Testis (tissue), 3 donors: ENCODE results near the gene NOMO2. TPM values are rescaled to one million over a fixed set of nuclear protein-coding genes. Genes with fewer than 3 reads are reported as not detected.
"Not testable (repeated sequence)": the region's sequence is repeated elsewhere in the genome, so short reads cannot be mapped to it uniquely, and the experiment has no call there.

ENCODE experiments used
- DNase-seq: peaks from one replicate; pipeline ENCODE4 v3.0.0-alpha.2; 2019
- H3K27ac ChIP-seq, 2 donors: fragments of 200-600 bp; sonication (generic); one replicate each; pipeline ENCODE4 v1.5.1; 2019
- H3K27me3 ChIP-seq: fragments of 200-600 bp; sonication (generic); one replicate; pipeline ENCODE4 v1.5.1; 2019
- H3K36me3 ChIP-seq: fragments of 200-600 bp; sonication (generic); one replicate; pipeline ENCODE4 v1.5.1; 2017; ENCODE audit warnings: low read depth; ENCODE audit errors: missing control alignments
- H3K4me1 ChIP-seq: fragments of 200-600 bp; sonication (generic); one replicate; pipeline ENCODE4 v1.5.1; 2019
- H3K4me3 ChIP-seq, 2 donors: fragments of 200-600 bp; sonication (generic); one replicate each; pipeline ENCODE4 v1.5.1; 2017 to 2019
- H3K9me3 ChIP-seq: fragments of 200-600 bp; sonication (generic); one replicate; pipeline ENCODE4 v1.5.1; 2017
- CTCF ChIP-seq, 3 experiments: fragments of 450-650 bp in 2 of 3; fragments of 200-600 bp in 1 of 3; sonication (generic) in 1 of 3; IDR thresholded peaks; one replicate each; pipeline ENCODE4 v1.5.1; 2016 to 2019; ENCODE audit warnings: antibody characterized with exemption in 3 of 3, mild to moderate bottlenecking in 2 of 3, moderate library complexity in 1 of 3
- POLR2A ChIP-seq: fragments of 450-650 bp; IDR thresholded peaks from one replicate; pipeline ENCODE4 v1.6.1; 2017; ENCODE audit warnings: antibody characterized with exemption, mild to moderate bottlenecking, moderate library complexity
- WGBS, 2 donors: methylation state at CpG; one replicate each; pipeline ENCODE4 v1.1.5; 2018; 5-methylcytosine and 5-hydroxymethylcytosine counted together
- intact Hi-C: fragments of 100-400 bp; cut with DNase I; formaldehyde crosslinking; loops from one replicate; pipeline ENCODE4 v1.15.1; 2023; ENCODE audit warnings: low total_unique reads
- polyA plus RNA-seq: library from polyadenylated mRNA; stranded (reverse); fragments of 350-450 nt; fragmentation: Illumina TruSeq; extraction: RNeasy Lipid Tissue Mini Kit (QIAGEN cat#74804); gene quantifications from one replicate; pipeline ENCODE4 v1.2.3, GENCODE V29; 2014; ENCODE audit warnings: low read depth, low replicate concordance; ENCODE audit not compliant: insufficient read depth
- total RNA-seq, 2 donors: library from RNA; depleted of rRNA; stranded (reverse); fragments of >200 nt; gene quantifications; one replicate each; pipeline ENCODE4 v1.2.3, GENCODE V29; 2016

The NOMO2 gene
- total and polyA plus RNA-seq, 3 donors from 2014 or later = 57.0 to 108 (median 81.6) TPM

DNA sequence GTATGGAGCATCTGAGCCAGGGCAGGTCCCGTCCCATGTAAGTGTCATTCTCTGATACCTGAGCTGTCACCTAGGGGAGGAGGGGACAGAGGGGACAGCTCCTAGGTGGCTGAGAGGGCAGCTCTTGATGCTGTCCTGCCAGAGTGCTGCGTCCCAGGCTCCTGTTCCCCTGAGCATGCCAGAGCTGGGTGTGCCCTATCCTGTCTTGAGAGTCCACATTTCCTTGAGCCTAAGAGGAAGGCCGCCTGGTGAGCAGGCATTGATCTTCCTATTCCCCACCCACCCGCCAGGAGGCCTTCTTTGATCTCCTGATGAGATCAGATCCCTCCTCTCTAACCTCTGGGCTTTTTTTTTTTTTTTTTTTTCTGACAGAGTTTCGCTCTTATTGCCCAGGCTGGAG lies 32.0 kb upstream of the NOMO2 start:
- DNase-seq, H3K36me3 ChIP-seq, H3K4me1 ChIP-seq, H3K4me3 ChIP-seq, H3K27ac ChIP-seq, intact Hi-C loops, H3K27me3 ChIP-seq, H3K9me3 ChIP-seq: not testable (repeated sequence)
- 82% methylated on average over 3 to 5 of the region's 5 CpGs for WGBS, 2 donors

DNA sequence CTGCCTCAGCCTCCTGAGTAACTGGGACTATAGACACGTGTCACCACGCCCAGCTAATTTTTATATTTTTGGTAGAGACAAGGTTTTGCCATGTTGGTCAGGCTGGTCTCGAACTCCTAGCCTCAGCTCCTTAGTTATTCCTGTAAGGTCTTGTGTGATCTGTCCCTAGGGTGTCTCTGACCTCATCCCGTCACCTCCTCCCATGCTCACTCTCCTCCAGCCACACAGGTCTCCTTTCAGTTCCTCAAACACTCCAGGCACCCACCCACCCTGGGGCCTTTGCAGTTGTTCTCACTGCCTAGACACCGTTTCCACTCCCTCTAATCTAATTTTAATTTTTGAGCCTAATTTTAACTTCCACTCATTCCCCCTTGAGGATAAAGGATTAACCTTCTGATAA lies 31.1 kb upstream of the NOMO2 start:
- intact Hi-C loops, DNase-seq, H3K9me3 ChIP-seq, H3K4me1 ChIP-seq, H3K4me3 ChIP-seq, H3K36me3 ChIP-seq, H3K27me3 ChIP-seq, H3K27ac ChIP-seq: not testable (repeated sequence)
- WGBS, 2 donors = 78 to 86% methylated on average over 5 of the region's 5 CpGs

DNA sequence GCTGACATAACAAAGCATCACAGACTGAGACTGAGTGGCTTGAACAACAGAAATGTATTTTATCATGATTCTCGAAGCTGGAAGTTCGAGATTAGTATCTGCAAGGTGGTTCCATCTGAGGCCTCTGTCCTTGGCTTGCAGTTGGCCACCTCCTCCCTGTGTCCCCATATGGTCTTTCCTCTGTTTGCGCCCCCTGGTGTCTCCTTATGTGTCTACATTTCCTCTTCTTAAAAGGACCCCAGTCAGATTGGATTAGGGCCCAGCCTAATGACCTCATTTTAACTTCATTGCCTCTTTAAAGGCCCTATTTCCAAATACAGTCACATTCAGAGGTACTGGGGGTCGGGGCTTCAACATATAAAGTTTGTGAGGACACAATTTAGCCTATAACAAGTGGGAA lies 30.0 kb upstream of the NOMO2 start:
- WGBS, 2 donors = 58 to 70% methylated on average over 4 of the region's 4 CpGs
- H3K4me3 ChIP-seq, H3K27ac ChIP-seq, DNase-seq, H3K4me1 ChIP-seq, H3K9me3 ChIP-seq, H3K36me3 ChIP-seq, intact Hi-C loops, H3K27me3 ChIP-seq: not testable (repeated sequence)

DNA sequence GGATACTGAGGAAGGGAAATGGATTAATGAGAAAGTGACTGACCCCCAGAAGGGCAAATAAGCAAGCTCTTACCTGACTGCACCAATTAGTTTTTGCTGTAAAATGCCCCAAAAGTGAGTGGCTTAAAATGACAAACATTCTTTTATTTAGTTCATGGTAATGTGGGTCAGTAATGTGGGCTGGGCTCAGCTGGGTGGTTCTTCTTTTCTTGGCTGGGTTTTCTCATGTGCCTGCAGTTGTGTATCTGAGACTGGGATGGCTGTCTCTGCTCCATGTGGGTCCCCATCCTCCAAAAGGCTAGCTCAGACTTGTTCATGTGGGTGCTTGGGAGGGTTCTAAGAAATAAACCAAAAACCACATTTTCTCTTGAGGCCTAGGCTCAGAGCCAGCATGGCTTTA lies 29.5 kb upstream of the NOMO2 start:
- H3K36me3 ChIP-seq, DNase-seq, H3K27me3 ChIP-seq, H3K9me3 ChIP-seq, H3K4me1 ChIP-seq, H3K4me3 ChIP-seq, H3K27ac ChIP-seq, intact Hi-C loops: not testable (repeated sequence)

DNA sequence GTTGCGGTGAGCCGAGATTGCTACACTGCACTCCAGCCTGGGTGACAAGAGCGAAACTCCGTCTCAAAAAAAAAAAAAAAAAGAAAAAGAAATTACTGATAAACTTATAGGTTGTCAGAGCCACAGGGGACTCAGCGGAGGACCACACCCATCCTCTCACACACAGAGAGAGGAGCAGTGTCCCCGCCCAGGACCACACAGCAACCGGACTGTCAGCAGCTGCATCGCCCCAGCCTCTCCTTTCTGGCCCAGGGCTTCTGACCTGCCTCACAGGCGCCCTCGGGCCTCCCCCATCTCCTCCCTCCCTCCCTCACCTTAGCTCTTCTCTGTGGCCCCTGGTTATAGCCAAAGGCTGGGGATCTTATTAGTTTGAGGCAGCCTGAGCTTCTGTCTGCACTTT lies 27.9 kb upstream of the NOMO2 start:
- intact Hi-C loops, H3K36me3 ChIP-seq: not testable (repeated sequence)

GRCh38 chr16:18586560-18587540 lies 25.0 kb upstream of the NOMO2 start:
- DNase-seq, intact Hi-C loops, H3K27me3 ChIP-seq: not testable (repeated sequence)

More for the DNA sequence above, 27.9 kb upstream of the NOMO2 start:
- not testable (repeated sequence) for H3K27me3 ChIP-seq, DNase-seq, H3K4me3 ChIP-seq, H3K27ac ChIP-seq, H3K9me3 ChIP-seq, H3K4me1 ChIP-seq
- 86 to 89% methylated on average over 9 to 10 of the region's 10 CpGs for WGBS, 2 donors

DNA sequence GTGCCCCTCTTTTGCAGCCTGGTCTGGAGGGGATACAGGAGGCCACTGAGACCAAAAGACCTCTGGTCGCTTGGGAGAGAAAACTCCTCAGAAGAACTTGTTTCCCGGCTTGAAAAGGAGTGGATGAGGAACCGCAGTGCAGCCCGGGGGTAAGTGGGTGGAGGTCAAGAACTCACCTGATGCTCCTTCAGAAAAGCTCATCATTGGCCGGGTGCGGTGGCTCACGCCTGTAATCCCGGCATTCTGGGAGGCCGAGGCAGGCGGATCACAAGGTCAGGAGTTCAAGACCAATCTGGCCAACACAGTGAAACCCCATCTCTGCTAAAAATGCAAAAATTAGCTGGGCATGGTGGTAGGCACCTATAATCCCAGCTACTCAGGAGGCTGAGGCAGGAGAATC lies 23.9 kb upstream of the NOMO2 start:
- not testable (repeated sequence) for DNase-seq, H3K4me1 ChIP-seq

More at GRCh38 chr16:18586560-18587540, 25.0 kb upstream of the NOMO2 start:
- not testable (repeated sequence) for H3K9me3 ChIP-seq, H3K4me3 ChIP-seq, H3K36me3 ChIP-seq, H3K4me1 ChIP-seq, H3K27ac ChIP-seq
- 79% methylated on average over 5 of the region's 5 CpGs; no CpG with 5 or more reads in 1 of the 2 donors for whole genome bisulfite sequencing, 2 donors

DNA sequence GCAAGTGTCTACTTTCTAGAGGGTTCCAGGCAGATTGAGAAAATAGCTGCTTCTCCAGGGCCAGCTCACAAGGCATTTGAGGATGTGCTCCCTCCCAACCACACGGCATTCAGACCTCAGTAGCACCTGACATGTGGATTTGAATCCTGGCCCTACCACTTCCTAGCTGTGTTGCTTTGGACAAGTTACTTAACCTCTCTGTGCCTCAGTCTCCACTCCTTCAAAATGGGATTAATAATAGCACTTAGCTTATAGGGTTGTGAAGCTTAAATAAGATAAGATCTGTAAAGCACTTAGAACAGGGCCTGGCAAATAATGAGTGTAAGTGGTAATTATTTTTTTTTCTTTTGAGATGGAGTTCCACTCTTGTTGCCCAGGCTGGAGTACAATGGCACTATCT lies 21.0 kb upstream of the NOMO2 start:
- no peaks in the 10 kb centered on the region for H3K27me3 ChIP-seq
- no peak for DNase-seq
- H3K4me3 ChIP-seq = no peak overlapping the region
- no peaks in the 10 kb centered on the region for H3K4me1 ChIP-seq
- no peak for TF ChIP-seq POLR2A
- no peak for TF ChIP-seq CTCF (IDR thresholded peaks at IDR 0.05)
- H3K36me3 ChIP-seq = no peaks in the 10 kb centered on the region
- intact Hi-C loops = no loop called here
- H3K27ac ChIP-seq = no peak overlapping the region
- 92 to 95% methylated on average over 1 of the region's 1 CpG for WGBS, 2 donors
- no peaks in the 10 kb centered on the region for H3K9me3 ChIP-seq

More for the DNA sequence above, 23.9 kb upstream of the NOMO2 start:
- H3K9me3 ChIP-seq, H3K36me3 ChIP-seq, H3K27ac ChIP-seq, intact Hi-C loops, H3K27me3 ChIP-seq, H3K4me3 ChIP-seq: not testable (repeated sequence)
- WGBS, 2 donors = 88 to 92% methylated on average over 9 of the region's 10 CpGs

DNA sequence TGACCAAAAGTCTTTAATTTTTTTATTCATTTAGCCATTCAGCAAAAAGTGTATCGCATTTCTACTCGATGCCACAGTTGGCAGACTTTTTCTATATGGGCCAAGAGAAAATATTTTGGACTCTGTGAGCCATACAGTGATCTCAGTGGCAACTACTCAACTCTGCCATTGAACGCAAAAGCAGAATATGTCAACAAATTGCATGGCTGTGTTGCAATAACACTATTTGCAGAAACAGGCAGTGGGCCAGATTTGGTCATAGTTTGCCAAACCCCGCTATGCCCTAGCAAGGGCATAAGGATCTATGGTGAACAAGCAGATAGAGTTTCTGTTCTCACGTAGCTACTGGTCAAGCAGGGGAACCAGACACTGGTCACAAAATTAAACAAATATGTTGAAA lies 18.5 kb upstream of the NOMO2 start:
- H3K4me1 ChIP-seq, intact Hi-C loops, DNase-seq, H3K9me3 ChIP-seq, H3K27me3 ChIP-seq, H3K36me3 ChIP-seq, H3K4me3 ChIP-seq, H3K27ac ChIP-seq: not testable (repeated sequence)
- WGBS, 2 donors = 85 to 93% methylated on average over 3 of the region's 5 CpGs

DNA sequence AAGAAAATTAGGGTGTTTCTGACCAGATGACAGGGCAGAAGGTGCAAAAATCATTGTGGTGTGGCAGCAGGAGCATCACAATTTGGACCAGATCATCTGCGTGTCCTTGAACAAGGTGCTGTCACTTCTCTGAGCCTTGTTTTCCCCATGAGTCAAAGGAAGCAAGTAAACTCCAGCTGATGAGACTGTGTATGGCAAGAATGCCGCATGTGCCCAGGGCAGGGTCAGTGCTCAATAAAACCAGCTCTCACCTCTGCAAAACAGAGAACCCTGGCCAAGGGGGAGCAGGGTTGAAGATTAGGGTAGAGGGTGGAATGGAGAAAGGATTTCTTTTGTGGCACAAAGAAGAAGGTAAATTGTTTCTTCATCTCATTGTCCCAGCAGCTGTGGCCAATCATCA lies 17.4 kb upstream of the NOMO2 start:
- H3K9me3 ChIP-seq, DNase-seq, H3K27me3 ChIP-seq, H3K4me1 ChIP-seq, intact Hi-C loops, H3K4me3 ChIP-seq, H3K36me3 ChIP-seq, H3K27ac ChIP-seq: not testable (repeated sequence)
- whole genome bisulfite sequencing, 2 donors = 93% methylated on average over 2 of the region's 2 CpGs

DNA sequence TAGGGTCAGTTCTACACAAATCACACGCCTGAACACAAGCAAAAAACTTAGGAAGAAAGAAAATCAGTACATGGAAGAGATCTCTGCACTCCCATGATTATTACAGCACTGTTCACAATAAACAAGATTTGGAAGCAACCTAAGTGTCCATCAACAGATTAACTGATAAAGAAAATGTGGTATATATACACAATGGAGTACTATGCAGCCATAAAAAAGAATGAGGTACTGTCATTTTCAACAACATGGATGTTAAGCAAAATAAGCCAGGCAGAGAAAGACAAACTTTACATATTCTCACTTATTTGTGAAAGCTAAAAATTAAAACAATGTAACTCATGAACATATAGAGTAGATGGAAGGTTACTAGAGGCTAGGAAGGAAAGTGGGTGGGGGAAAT lies 16.0 kb upstream of the NOMO2 start:
- WGBS, 2 donors = 85 to 93% methylated on average over 1 of the region's 1 CpG
- H3K27ac ChIP-seq, H3K4me3 ChIP-seq, H3K27me3 ChIP-seq, H3K36me3 ChIP-seq, H3K9me3 ChIP-seq, H3K4me1 ChIP-seq, DNase-seq, intact Hi-C loops: not testable (repeated sequence)
